ENCODE results near the gene OSTN.
A peak's percentile ranks its signal among the peaks of the same experiment; 100 is the strongest.
"Not testable (repeated sequence)": the region's sequence is repeated elsewhere in the genome, so short reads cannot be mapped to it uniquely, and the experiment has no call there.

The OSTN gene

GRCh38 chr3:191235331-191236314, 36.6 kb downstream of the OSTN start:
- peak; percentile 35 for DNase-seq (ENCODE audit: low read depth)

- peak; percentile 34 for DNase-seq (ENCODE audit: low read depth)
These were observed 37.6 kb downstream of the OSTN start for GRCh38 chr3:191236646-191237045.

- DNase-seq (ENCODE audit: low read depth), result no peak
These were observed 38.2 kb downstream of the OSTN start for GRCh38 chr3:191237047-191237882.

- peak; percentile 74 for DNase-seq (ENCODE audit: low read depth)
These were observed 39.3 kb downstream of the OSTN start for GRCh38 chr3:191238321-191238817.

- DNase-seq (ENCODE audit: low read depth), result no peak
These were observed 40.5 kb downstream of the OSTN start for GRCh38 chr3:191239407-191240031.

DNA sequence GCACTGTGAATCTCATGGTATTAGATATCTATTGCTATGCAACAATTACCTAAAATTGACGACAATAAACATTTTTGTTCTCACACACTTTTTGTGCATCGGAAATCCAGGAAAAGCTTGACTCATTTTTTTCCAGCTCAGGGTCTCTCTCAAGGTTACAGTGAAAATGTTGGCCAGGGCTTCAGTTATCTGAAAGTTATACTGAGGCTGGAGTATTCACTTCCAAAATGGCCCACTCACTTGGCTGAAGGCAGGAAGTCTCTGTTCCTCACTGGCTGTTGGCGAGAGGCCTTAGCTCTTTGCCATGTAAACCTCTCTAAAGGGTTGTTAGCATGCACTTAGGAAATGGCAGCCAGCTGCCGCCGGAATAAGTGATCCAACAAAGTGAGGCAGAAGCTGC, 41.4 kb downstream of the OSTN start:
- DNase-seq (ENCODE audit: low read depth), result no peak

GRCh38 chr3:191244242-191244867, 45.3 kb downstream of the OSTN start:
- DNase-seq (ENCODE audit: low read depth), result no peak

DNA sequence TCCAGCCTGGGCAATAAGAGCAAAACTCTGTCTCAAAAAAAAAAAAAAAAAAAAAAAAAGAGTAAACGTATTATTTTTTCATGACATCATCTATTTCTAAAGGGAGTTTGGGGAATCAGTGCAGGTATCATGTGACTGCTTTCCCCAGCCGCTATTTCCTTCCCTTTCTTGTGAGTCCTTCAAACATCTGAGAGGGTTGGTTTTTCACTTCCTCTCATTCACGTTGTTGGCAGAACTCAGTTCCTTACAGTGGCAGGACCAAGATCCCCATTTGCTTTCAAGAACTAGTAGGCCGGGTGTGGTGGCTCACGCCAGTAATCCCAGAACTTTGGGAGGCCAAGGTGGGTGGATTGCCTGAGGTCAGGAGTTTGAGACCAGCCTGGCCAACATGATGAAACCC, 47.0 kb downstream of the OSTN start:
- not testable (repeated sequence) for DNase-seq (ENCODE audit: low read depth)

DNA sequence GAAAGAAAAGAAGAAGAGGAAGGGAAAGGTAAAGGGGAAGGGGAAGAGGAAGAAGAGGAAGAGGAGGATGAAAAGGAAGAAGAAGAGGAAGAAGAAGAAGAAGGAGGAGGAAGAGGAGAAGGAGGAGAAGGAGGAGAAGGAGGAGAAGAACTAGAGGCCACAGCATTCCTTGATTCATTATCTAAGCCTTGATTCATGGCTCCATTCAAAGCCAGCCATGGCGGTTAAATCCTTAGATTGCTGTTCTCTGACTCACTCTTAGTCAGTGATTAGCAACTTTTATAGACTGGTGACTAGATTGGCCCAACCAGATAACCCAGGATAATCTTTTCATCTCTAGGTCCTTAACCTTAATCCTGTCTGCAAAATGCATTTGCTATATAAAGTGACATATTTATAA, 47.6 kb downstream of the OSTN start:
- DNase-seq (ENCODE audit: low read depth), result peak; percentile 91

GRCh38 chr3:191253089-191253799, 54.2 kb downstream of the OSTN start:
- no peak for DNase-seq (ENCODE audit: low read depth)

GRCh38 chr3:191254098-191254873, 55.2 kb downstream of the OSTN start:
- DNase-seq (ENCODE audit: low read depth), result peak; percentile 77

DNA sequence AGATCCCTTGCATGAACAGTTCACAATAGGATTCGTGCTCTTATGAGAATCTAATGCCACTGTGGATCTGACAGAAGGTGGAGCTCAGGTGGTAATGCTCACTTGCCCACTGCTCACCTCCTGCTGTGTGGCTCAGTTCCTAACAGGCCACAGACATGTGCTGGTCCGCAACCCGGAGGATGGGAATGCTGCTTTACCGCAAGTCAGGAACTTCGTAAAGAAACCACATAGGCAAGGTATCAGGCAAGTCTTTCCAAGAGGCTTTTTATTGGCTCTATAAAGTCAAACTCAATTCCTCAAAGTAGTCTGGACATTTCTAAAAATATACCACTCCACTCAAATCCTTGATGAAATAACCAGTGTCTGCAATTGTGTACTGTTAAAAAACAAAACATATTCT, 56.1 kb downstream of the OSTN start:
- DNase-seq (ENCODE audit: low read depth), result no peak

DNA sequence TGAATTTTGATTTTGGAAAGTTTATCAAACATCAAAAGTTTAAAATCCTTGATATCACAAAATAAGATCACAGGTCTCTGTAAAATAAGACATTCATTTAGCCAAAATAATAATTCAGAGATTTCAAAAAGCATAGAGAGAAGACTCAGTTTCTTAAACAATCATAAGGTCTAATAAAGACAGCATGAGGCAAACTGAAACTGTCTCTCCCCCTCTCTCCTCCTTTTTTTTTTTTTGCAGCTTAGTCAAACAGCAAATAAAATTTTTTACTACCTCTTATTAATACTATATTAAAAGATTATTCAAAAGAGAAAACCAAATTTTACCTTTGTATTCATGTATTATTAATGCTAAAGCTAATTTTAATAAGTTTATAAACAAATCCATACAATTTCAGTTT, 57.4 kb downstream of the OSTN start:
- DNase-seq (ENCODE audit: low read depth), result no peak

DNA sequence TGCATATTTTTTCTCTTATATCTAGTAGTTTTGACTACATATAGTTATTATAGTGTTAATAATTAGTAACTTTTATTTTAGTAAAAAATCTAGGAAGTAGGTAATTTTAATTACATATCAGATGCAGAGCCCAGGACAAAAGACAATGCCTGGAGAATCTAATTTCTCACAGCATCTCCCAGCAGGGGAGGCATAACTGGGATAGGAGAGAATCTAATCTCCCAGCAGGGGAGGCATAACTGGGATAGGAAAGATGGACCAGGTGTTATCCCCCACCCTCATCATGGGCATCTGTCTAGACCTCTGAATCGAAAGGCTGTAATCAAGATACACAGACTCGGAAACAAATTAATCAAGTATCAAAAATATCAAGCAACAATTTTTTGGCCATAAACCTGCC, 58.2 kb downstream of the OSTN start:
- no peak for DNase-seq (ENCODE audit: low read depth)

DNA sequence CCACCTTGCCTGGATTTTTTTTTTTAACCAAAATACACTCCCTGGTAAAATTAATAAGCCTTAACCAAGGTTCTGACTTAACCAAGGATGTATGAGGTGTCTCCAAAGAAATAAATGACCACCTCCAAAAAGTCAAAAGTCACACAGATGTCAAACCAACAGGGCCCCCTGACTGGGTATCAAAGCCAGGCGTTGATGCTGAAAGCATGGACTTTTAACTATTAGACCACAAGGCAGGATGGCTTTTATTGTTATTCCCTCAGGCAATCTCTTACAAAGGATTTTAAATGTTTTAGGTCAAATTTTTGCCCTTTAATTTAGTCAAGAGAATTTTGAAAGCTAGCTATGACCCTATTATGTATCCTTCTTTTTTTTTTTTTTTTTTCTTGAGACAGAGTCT, 60.4 kb downstream of the OSTN start:
- no peak for DNase-seq (ENCODE audit: low read depth)

DNA sequence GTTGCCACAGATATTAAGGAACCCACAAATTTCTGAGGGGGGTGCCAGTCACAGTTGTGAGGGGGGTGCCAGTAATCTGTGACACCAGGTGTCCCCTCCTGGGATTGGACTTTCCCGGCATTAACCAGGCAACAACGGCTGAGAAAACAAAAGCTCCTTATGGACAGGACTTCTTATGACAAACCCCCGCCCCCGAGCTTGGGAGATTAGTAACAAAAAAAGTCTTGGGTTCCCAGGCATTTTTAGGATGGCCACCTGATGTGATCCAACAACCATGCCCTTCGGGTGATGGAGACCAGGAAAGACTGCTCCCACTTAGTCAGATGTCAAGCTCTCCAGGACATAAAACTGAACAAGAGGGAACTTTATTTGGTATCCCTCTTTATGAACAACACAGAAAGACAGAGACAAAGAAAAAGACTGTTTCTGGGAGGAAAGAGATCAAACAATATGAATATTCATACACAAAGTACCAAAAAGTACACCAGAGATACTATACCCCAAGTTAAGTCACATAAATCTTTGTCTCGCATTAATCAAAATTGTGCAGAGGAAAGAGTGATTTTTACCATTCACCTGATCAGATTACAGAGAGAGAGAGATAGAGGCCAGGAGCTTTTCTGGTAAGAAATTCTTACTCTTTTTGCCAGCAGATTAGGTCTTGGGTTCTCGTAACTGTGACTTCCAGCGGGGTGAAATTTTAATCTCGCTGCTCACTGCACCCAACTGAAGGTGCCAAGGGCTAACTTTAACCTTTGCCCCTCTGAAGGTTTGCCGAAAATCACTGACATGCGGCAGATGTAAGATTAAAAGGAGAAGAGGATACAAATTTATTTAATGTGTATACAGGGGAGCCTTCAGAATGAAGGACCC, 61.6 kb downstream of the OSTN start:
- DNase-seq (ENCODE audit: low read depth), result no peak

- no peak for DNase-seq (ENCODE audit: low read depth)
These were observed 62.2 kb downstream of the OSTN start for GRCh38 chr3:191261304-191261638.

- no peak for DNase-seq (ENCODE audit: low read depth)
These were observed 63.6 kb downstream of the OSTN start for GRCh38 chr3:191262650-191263049.

DNA sequence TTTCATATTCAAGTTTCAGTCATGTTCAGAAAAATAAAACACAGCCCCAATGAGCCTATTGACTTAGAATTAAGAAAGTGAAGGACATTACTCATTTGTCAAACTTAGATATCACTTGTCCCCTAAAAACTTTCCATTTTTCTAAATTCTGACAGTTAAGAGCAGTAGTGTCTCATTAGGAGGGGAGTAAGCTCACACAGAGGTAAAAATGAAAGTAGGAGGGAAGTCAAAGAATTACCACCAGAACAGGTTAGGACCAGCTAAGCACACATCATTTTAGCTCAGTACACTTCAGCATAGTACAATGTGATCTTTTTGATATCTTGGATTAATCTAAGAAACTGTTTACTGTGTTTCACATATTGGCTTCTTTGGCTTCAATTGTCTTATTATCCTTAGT, 64.3 kb downstream of the OSTN start:
- DNase-seq (ENCODE audit: low read depth), result no peak

DNA sequence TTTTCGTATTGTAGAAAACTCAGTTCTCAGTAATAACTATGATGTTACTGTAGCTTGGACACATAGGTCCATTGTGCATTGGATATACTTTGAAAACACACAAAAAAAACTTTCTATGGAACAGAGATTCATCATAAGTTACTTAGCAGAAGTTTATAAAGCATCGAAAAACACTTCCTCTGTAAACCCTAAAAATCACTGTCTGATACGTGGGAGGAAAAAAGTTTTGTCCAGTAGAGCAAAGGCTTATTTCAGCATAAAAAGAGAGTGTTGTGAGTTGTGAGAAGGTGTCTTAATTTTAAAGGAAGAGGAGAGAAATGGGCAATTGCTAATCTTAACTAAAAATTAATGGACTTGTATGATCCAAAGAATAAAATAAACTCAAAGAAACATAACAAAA, 64.8 kb downstream of the OSTN start:
- DNase-seq (ENCODE audit: low read depth), result no peak
